ENCODE data around the gene BMP5.

Gene BMP5

GRCh38 chr6:55802259-55802658 is 73.1 kb downstream of the BMP5 start:
- DNase-seq, result no peak

GRCh38 chr6:55798571-55798970 is 76.8 kb downstream of the BMP5 start:
- no peak for DNase-seq

GRCh38 chr6:55794136-55794812 is 81.1 kb downstream of the BMP5 start:
- DNase-seq, result peak; percentile 48

GRCh38 chr6:55785273-55785672 is 90.1 kb downstream of the BMP5 start:
- DNase-seq, result no peak

- no peak for DNase-seq
Measured at GRCh38 chr6:55782275-55782674, 93.1 kb downstream of the BMP5 start.

GRCh38 chr6:55778705-55779104 is 96.7 kb downstream of the BMP5 start:
- DNase-seq, result no peak

GRCh38 chr6:55777469-55777868 is 97.9 kb downstream of the BMP5 start:
- peak; percentile 31 for DNase-seq

GRCh38 chr6:55776113-55776512 is 99.3 kb downstream of the BMP5 start:
- DNase-seq, result no peak

GRCh38 chr6:55775029-55775318 is 100.4 kb downstream of the BMP5 start:
- DNase-seq, result no peak

GRCh38 chr6:55774286-55775028 is 100.9 kb downstream of the BMP5 start:
- no peak for DNase-seq

- DNase-seq, result peak; percentile 3
Measured at GRCh38 chr6:55773620-55774216, 101.7 kb downstream of the BMP5 start.

GRCh38 chr6:55772730-55773129 is 102.7 kb downstream of the BMP5 start:
- no peak for DNase-seq

GRCh38 chr6:55759536-55759935 is 115.9 kb downstream of the BMP5 start:
- no peak for DNase-seq

- DNase-seq, result peak; percentile 77
Measured at GRCh38 chr6:55758156-55758937, 117.0 kb downstream of the BMP5 start.

- DNase-seq, result peak; percentile 11
Measured at GRCh38 chr6:55756531-55757031, 118.8 kb downstream of the BMP5 start.

GRCh38 chr6:55748880-55749279 is 126.5 kb downstream of the BMP5 start:
- no peak for DNase-seq

GRCh38 chr6:55746473-55746872 is 128.9 kb downstream of the BMP5 start:
- DNase-seq, result no peak

GRCh38 chr6:55734256-55734655 is 141.1 kb downstream of the BMP5 start:
- DNase-seq, result peak; percentile 7

- no peak for DNase-seq
Measured at GRCh38 chr6:55729665-55730064, 145.7 kb downstream of the BMP5 start.

- DNase-seq, result no peak
Measured at GRCh38 chr6:55726144-55726543, 149.2 kb downstream of the BMP5 start.

GRCh38 chr6:55714831-55715230 is 160.6 kb downstream of the BMP5 start:
- no peak for DNase-seq

GRCh38 chr6:55713436-55713835 is 162.0 kb downstream of the BMP5 start:
- DNase-seq, result peak; percentile 24

- no peak for DNase-seq
Measured at GRCh38 chr6:55708711-55709110, 166.7 kb downstream of the BMP5 start.

Data from fibroblast of upper back skin (primary cell).